ENCODE data around the gene KRTAP3-2.

GRCh38 chr17:41019415-41019814 is 19.7 kb upstream of the KRTAP3-2 start:
- TF ChIP-seq CTCF (conservative IDR thresholded peaks at IDR 0.05; ENCODE audit: low read length) (no peak), EZH2phosphoT487 (IDR thresholded peaks at IDR 0.05; ENCODE audit: borderline replicate concordance, low read depth, low read length) (no peak)

Data from OCI-LY7 (cell line).